ENCODE measurements around the gene TTC4.

Gene TTC4

DNA sequence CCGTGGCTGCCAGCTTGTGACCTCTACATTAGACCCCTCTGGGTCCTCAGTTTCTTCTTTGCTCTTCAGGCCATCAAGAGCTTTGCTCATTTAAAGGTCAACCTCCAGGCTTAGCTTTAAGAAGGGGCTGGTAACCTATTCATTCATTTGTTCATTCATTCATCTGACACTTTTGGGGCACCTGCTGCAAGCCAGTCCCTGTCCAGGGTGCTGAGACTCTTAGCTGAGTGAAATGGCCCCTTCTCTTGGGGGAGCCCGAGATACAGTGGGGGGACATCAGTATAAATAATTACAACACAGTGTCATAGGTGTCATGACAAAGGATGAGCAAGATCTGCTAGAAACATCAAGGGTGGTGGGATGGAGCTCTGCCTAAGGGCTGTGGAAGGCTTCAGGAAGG is 10.5 kb upstream of the TTC4 start:
- no peak for DNase-seq (ENCODE audit: low read depth in 2 of 2)

DNA sequence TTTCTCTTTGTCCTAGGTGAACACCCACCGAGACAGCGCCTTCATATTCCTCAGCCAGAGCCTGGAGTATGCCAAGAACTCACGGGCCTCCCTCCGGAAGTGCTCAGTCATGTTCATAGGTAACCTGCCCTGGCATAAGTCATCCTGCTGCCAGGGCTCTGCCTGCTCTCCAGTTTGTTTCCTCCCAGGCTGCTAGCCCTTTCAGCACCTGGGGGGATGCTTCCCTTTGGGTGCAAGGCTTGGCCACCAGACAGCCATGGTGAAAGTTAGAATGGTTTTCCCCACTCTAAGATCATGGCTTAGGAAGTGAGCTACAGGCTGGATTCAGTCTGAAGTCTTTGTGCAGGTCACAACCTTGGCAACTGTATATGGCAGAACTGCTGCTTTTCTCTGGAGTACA is 9.2 kb upstream of the TTC4 start:
- no peak for DNase-seq (ENCODE audit: low read depth in 2 of 2)

DNA sequence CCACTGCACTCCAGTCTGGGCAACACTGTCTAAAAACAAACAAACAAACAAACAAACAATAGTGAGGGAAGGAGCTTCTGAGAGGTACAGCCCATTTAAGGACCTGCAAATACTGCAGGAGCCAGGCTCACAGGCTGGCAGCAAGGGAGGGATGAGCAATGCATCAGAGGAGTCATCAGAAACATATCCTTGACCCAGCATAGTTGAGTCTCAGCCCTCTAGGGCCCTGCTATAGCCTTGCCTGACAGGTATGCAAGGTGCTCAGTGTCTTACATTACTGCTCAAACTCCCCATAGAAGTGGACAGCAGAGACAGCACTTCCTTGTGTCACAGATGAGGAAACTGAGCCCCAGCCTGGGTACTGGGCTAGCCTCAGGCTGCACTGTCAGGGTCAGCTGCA is 7.3 kb upstream of the TTC4 start:
- DNase-seq (ENCODE audit: low read depth in 2 of 2): no peak

DNA sequence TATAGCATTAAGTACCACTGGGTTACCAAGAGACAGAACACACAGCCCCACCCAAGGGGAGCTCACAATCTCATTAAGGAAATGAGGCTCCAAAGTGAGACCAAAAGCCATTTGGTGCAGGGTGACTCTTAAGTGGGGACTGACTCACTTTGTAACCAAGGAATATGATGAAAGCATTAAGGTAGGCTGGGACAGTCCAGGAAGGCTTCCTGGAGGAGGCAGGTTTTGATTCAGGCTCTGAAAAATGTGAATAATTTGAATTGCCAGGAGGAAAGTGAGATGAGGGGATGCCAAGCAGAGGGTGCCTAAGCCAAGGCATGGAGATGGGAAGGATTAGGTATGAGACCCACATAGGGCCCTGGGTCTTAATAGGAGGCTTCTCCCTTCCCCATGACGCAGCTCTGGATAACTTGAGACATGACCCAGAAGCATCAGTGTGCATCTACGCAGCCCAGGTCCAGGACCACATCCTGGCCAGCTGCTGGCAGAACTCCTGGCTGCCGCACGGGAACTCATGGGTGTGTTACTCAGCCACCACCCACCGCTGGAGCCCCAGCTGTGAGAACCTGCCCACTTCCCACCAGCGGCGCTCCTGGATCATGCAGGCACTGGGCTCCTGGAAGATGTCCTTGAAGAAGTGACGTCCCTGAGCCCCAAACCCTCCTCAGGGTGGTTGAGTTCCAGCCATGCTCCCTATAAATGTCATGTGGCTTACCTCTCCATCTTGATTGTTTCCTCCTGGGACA is 5.9 kb upstream of the TTC4 start:
- no peak for DNase-seq (ENCODE audit: low read depth in 2 of 2)

DNA sequence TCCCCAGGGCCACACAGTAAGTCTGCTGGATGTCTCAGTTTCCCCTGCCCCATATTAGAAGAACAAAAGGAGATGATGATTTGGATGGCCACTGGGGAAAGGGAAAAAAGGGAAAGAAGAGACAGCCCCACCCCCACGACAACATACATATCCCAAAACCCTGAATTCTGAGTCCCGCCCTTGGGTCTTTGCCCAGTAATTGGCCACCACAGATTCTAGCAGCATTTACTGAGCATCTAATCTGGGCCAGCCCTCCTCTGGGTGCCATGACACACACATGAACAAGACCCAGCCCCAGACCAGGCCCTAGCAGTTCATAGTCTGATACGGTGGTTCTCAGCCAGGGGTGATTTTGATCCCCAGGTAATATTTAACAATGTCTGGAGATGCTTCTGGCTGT is 5.2 kb upstream of the TTC4 start:
- no peak for DNase-seq (ENCODE audit: low read depth in 2 of 2)

DNA sequence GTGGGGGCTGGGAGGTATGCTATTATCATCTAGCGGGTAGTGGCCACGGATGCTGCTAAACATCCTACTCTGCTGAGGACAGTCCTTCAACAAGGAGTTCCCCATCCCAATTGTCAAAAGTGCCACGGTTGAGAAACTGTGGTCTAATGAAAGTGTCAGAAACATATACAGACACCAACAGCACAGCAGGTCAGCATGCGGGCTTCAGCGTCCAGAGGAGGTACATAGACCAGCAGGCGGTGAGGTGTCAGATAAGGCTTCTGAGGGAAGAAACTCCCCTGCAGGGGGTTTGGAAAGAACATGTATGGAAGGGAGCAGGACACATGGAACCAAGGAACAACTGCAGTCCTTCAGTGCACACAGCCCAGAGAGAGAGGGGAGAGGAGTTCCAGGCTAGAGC is 4.8 kb upstream of the TTC4 start:
- no peak for DNase-seq (ENCODE audit: low read depth in 2 of 2)

DNA sequence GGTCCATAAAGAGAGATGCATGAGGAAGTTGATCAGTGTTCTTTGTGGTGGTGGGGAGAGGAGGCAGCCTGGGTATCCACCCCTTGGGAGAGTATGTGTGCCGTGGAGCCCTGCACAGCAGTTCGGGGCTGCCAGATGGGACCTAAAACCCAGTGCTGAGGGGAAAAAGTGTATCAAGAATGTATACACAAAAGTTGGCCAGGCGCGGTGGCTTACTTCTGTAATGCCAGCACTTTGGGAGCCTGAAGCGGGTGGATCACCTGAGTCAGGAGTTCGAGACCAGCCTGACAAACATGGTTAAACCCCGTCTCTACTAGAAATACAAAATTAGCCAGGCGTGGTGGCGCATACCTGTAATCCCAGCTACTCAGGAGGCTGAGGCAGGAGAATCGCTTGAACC is 4.1 kb upstream of the TTC4 start:
- no peak for DNase-seq (ENCODE audit: low read depth in 2 of 2)

DNA sequence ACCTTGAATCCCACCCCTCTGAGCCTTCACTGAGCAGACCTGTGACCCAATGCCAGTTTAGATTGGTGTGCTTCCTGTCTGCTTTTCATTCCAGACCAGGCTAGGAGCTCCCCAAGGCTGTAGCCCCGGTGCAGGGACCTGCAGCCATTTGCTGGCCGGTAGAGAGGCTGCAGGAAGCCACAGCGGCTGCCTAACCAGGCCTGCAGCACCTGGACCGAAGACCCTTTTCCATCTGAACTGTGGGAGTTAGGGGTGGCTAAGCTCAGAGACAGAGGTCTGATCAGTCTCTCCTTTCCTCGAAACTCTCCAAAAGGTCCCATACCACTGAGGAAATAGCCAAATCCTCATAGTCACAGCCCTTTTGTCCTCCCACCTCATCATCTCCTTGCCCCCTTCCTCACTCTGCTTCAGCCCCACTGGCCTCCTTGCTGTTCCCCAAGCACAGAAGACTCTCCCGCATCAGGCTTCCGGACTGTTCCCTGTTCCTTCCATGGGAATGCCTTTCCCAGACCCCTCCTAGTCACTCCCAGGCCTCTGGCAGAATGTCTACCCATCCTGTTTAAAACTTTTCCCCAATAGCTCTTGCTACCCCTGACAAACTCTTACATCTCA is 674 bp upstream of the TTC4 start:
- DNase-seq (ENCODE audit: low read depth in 2 of 2): no peak

DNA sequence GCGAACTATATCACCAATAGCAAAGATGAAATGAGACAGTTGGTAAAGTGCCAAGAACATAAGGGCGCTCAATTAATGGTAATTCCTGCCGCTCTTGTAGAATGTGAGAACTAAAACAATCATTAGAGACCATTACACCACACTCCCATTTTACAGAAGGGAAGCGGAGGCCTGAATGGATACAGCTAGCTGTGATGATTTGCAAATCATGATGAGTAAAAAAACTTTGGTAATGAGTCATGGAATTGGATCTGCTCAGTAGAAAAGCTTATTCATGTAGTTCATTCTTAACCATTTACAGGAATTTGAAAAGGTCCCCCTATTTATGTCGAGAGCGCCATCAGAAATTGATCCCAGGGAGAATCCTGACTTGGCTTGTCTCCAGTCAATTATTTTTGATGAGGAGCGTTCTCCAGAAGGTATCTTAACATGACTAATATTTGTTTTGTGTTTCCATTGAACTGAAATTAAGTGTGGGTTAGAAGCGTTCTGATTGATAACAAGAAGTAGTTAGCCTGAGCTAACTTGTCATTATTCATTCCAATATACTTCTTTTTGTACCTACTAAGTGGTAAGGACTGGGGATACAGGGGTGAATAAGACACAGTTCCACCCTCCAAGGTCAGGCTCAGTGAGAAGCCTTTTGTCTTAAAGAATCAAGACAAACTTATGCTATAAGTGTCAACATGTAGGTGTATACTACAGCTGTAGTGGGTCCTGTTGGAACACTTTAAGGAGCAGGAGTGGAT is 812 bp downstream of the TTC4 start:
- no peak for DNase-seq (ENCODE audit: low read depth in 2 of 2)

DNA sequence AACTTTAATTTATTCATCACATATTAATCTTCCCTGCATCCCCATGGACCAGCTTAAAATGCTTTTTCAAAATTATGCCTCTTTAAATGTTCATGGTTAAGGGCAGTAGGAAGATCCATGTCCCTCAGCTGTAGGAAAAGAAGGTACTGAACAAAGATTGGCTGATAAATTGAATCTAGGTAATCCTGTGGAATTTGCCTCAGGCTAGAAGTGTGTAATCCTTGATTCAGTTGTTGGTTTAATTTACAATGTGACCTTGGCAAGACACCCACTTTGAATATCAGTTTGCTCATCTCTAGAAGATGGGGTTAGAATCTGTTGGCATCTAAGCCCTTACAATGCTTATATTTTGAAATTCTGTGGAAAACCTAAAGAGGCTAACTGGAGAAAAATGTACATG is 6.1 kb downstream of the TTC4 start:
- no peak for DNase-seq (ENCODE audit: low read depth in 2 of 2)

DNA sequence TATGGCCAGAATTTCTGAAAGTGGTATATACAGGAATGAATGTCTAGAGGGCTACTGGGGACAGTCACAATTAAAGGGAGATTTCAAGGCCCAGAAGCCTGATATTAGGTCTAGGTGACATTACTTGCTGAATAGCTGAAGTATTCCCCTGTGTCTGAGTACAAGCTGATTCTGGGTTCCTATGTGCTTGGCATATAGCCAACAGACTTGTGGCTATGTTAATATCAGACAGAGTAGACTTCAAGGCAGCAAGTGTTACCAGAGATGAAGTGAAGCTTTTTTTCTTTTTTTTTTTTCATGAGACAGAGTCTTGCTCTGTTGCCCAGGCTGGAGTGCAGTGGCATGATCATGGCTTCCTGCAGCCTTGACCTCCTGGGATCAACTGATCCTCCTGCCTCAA is 8.3 kb downstream of the TTC4 start:
- no peak for DNase-seq (ENCODE audit: low read depth in 2 of 2)

DNA sequence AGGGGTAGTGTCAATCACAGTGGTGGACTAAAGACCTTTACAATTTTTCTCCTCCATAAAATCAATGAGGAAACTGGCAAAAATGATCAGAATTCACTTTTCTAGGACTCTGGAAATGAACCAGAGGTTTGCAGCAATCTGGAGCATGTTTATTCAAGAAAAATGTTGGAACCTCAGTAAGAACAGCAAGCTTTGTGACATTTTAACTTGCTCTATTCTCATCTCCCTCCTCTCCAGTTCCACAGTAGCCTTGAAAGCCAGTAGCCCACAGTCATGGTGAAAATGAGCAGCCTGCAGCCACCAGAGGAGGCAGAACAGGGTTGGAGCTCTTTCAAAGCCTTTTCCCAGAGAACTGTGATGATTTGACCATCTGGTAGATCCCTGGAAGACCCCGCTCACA is 9.1 kb downstream of the TTC4 start:
- no peak for DNase-seq (ENCODE audit: low read depth in 2 of 2)

DNA sequence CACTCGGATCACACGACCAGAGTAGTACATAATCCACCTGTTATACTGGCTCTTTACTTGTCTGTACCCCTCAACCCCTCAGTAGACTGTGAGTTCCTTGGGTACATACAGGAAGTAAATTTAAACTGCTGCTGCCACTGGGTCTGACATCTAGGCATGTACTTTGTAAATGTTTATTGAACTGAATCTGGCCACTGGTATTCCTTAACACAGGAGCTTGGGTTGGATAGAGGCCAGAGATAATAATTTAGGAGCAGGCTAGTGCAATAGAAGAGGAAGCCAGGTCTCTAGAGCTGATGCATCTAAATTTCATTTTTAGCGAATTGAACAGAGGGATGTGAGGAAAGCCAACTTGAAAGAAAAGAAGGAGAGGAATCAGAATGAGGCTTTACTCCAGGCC is 12.4 kb downstream of the TTC4 start:
- DNase-seq (ENCODE audit: low read depth in 2 of 2): no peak

DNA sequence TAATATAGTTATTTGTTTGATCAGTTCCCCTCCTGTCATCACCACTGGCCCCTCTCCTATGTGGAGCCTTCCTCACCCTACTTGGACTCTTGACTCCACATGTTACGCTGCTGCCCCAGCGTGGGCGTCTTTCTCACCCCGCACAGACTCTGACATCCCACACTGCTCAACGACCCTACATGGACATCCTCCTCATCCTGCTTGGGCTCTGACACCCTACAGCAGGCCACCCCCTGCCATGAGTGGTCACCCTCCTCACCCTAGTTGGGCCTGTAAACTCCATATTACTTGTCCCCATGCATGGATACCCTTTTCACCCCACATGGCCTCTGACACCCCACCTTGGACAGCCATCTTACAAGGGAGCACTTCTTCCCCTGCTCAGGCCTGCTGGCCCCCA is 21.0 kb downstream of the TTC4 start:
- DNase-seq (ENCODE audit: low read depth in 2 of 2): no peak

DNA sequence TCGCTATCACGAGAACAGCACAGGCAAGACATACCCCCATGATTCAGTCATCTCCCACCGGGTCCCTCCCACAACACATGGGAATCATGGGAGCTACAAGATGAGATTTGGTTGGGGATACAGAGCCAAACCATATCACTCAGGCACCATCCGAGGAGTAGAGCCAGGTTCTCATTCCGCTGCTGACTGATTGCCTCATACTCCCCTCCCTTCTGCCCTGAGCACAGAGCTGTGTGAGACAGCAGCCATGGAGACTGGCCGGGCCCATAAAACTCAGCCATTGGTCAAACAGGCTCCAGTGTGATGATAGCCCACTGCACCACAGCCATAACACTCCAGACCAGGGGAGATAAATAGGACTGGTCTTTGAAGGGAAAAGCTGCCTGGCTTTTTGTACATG is 22.6 kb downstream of the TTC4 start:
- no peak for DNase-seq (ENCODE audit: low read depth in 2 of 2)

DNA sequence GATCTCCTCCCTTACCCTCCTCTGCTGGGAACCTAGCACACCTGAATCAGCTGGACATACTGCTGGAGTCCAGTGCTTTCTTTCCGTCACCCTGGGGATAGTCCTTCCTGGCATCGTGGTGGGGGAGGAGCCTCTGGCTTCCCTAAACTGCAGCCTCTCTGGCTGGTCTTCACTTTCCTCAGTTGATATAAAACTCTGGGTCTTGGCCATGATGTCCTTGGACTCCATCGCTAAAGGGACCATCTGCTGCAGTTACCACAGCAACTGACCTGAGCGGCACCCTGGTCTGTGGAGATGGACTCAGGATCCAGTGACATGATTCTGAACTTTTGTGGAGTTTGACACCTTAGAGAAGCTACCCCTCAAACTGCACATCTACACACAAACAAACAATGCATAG is 25.9 kb downstream of the TTC4 start:
- no peak for DNase-seq (ENCODE audit: low read depth in 2 of 2)

DNA sequence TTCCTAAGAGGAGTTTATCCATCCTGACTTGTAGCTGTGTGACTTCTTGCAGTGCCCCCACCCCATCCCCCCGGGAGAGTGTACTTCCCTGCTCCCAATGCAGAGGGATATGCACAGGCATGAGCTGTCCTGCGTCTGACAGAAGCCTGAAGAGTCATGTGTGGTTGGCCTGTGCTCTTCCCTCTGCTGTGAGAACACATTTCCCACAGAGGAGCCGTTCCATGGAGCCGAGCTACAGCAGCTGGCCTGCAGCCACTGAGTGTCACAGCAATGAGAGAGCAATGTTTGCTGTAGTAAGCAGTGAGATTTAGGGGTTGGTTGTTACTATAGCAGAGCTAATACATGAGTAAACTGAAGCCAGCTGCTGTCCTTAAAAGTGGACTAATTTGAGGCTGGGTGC is 26.6 kb downstream of the TTC4 start:
- DNase-seq (ENCODE audit: low read depth in 2 of 2): no peak

DNA sequence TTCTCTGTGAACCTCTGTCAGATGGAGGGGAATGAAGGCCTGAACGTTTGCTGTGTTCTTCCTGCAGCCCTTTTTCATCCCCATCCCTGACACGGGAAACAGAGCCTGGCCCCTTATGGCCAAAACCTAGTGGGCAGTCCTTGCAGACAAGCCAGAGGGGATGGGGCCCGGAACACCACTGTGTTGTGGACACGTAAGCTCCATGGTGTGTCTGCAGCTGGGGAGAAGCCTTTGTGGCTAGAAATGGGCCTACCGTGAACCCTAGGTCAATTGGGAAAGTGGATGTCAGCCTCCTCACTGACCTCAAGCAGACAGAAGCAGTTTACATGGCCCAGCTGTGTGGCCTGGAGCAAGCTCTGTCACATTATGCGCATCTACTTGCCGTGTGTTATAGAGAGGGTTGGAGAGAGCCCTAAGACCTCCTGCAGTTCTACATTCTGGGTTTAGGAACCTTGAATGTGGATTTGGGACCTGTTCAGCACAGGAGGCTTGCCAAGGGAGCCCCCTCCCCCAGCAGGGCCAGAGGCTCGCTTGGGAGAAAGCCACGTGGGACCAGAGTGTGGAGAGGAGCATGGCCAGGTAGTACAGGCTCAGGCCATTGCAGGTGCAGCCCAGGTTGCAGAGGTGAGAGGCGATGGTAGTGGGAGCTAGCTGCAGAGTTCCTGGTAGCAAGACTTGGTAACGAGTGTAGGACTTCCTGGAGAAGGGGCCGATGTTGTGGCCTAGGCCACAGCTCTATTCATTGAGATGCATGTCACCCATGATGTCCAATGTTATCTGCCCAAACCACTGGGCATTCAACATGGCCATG is 28.0 kb downstream of the TTC4 start:
- DNase-seq (ENCODE audit: low read depth in 2 of 2): no peak

DNA sequence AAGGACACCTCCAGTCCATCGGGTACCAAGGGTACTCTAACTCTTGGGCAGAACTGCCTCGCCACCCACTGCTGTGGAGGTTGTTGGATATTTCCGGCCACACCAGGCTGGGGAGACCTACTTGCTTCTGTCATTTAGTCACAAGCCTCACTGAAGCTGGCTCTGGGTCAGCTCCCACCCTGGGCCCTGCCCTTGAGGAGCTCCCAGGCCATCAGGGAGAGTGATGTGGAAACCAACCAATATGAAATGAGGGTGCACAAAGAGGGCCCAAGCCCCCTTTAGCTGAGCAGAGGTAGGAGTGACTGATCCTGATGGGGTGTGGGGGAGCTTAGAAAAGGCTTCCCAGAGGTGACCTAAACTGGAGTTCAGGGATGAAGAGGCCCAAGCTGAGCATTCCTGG is 29.0 kb downstream of the TTC4 start:
- DNase-seq (ENCODE audit: low read depth in 2 of 2): no peak

DNA sequence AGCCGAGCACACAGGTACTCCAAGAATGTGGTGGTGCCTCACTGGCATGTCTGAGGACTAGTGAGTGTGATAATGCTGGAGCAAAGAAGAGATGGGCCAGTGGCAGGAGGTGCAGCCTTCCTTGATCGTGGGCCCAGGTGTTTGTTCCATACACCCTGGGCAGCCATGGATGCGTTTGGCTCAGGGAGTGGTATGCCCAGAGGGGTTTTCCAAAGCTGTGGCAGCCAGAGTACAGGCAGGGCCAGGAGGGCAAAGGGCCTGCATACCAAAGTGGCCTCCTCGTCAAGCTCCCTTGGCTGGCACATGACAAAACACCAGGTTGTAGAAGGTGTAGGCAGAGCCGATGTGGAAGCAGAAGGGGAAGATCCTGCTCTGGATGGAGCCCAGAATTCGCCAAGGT is 29.6 kb downstream of the TTC4 start:
- no peak for DNase-seq (ENCODE audit: low read depth in 2 of 2)

DNA sequence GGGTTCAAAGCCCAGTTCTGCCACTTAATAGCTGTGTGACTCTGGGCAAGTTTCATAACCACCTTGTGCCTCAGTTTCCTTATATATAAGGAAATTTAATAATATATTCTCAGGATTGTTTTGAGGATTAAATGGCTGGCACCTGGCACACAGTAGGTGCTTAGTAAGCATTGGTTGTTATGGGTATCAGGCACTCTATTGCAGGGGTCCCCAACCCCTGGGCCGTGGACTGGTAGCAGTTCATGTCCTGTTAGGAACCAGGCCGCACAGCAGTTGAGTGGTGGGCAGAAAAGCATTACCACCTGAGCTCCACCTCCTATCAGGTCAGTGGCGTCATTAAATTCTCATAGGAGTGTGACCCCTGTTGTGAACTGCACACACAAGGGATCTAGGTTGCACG is 30.2 kb downstream of the TTC4 start:
- DNase-seq (ENCODE audit: low read depth in 2 of 2): no peak

DNA sequence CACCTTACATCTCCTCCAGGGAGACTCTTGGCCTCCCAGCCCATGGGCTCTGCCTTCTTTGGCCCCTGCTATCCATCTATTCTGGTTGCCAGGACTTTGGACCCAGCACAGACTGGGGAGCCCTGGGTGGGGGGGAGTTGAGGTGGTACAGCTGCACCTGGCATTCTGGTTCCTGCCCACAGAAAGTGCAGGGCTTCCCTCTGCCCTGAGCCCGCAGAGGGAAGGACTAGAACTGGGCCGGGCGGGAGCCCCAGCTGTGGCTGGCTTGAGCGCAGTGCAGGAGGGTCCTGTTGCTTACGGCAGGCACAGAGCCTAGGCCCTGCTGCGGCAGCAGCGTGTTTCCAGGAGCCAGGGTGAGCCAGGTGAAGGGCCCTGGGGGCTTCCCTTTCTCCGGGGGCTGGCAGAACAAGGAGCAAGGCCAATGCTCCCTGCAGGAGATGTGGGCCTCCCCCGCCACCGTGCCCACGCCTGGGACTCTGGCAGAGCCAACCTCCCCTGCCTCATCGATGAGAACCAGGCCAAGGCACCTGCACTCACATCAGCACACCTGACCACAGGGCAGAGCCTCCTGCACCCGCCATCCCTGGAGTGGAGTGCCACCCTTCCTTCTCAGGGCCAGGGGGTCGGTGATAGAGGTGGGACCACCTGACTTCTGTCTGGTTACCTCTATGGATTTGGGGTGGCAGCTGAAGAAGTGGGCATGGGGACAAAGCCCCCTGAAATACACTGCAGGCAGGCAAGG is 32.6 kb downstream of the TTC4 start:
- no peak for DNase-seq (ENCODE audit: low read depth in 2 of 2)

Data from stimulated activated CD8-positive, alpha-beta memory T cell treated with anti-CD3 and anti-CD28 coated beads, Interleukin-15, amount 100 ng/mL, for 48 hours (primary cell).